GM12878 (cell line): ENCODE measurements around the gene ITPRIP. TPM values are rescaled to one million over a fixed set of nuclear protein-coding genes. Genes with fewer than 3 reads are reported as not detected.
A peak's percentile ranks its signal among the peaks of the same experiment; 100 is the strongest.

Experiments
- CUX1 ChIP-seq: IDR thresholded peaks from 2 replicates; pipeline ENCODE4 v1.6.1; 2012; ENCODE audit warnings: improper control_type of control experiment, low read depth, low read length; ENCODE audit not compliant: insufficient replicate concordance
- GABPA ChIP-seq: IDR thresholded peaks from 2 replicates; pipeline ENCODE4 v1.6.1; 2014; ENCODE audit warnings: antibody characterized with exemption, low read depth, mild to moderate bottlenecking, inconsistent platforms
- HDAC6 ChIP-seq: fragments of 200-600 bp; sonication (generic); IDR thresholded peaks from one replicate; pipeline ENCODE4 v1.8.0; 2017; ENCODE audit warnings: antibody characterized with exemption; ENCODE audit not compliant: unreplicated experiment
- MYC ChIP-seq: IDR thresholded peaks from 2 replicates; pipeline ENCODE4 v1.6.1; 2011; ENCODE audit warnings: mild to moderate bottlenecking, low read length, moderate library complexity, inconsistent platforms; ENCODE audit not compliant: insufficient read depth, insufficient replicate concordance, insufficient read length, severe bottlenecking
- NKRF ChIP-seq: fragments of 450-650 bp; conservative IDR thresholded peaks from 2 replicates; pipeline ENCODE4 v1.6.1; 2017; ENCODE audit warnings: mild to moderate bottlenecking, moderate library complexity
- PAX8 ChIP-seq: fragments of 450-650 bp; IDR thresholded peaks from 2 replicates; pipeline ENCODE4 v1.6.1; 2017; ENCODE audit warnings: mild to moderate bottlenecking, moderate library complexity
- PKNOX1 ChIP-seq: fragments of 450-650 bp; IDR thresholded peaks from 2 replicates; pipeline ENCODE4 v1.6.1; 2016; ENCODE audit warnings: mild to moderate bottlenecking
- POLR2A ChIP-seq: IDR thresholded peaks from 2 replicates; pipeline ENCODE4 v1.6.1; 2011; ENCODE audit warnings: low read depth, mild to moderate bottlenecking, low read length
- RAD51 ChIP-seq: fragments of 450-650 bp; IDR thresholded peaks from 2 replicates; pipeline ENCODE4 v1.6.1; 2016; ENCODE audit warnings: moderate library complexity, mild to moderate bottlenecking, inconsistent platforms
- RB1 ChIP-seq: fragments of 450-650 bp; formaldehyde crosslinking; IDR thresholded peaks from 2 replicates; pipeline ENCODE4 v1.6.1; 2017; ENCODE audit warnings: mild to moderate bottlenecking, borderline replicate concordance
- RELA ChIP-seq: fragments of 450-650 bp; IDR thresholded peaks from 2 replicates; pipeline ENCODE4 v1.8.0; 2014; ENCODE audit warnings: borderline replicate concordance; ENCODE audit not compliant: partially characterized antibody
- ZNF217 ChIP-seq: fragments of 450-650 bp; IDR thresholded peaks from 2 replicates; pipeline ENCODE4 v1.6.1; 2017; ENCODE audit warnings: antibody characterized with exemption, mild to moderate bottlenecking
- polyA plus RNA-seq, 11 experiments: library from polyadenylated mRNA; depleted of rRNA in 4 of 11; unstranded in 6 of 11; stranded (reverse) in 5 of 11; fragments of >200 nt; fragmentation: Nextera tagmentation in 4 of 11; fragmentation: Illumina TruSeq in 1 of 11; extraction: Ambion mirVana in 4 of 11; extraction: Trizol in 1 of 11; gene quantifications; 1 replicate in 1 of 11; 2 replicates in 10 of 11; pipeline versions ENCODE4 v1.2.1 to v1.2.3, GENCODE V29; 2011 to 2016; ENCODE audit warnings: inconsistent platforms in 2 of 11, missing spikeins in 2 of 11, low read depth in 1 of 11
- total RNA-seq, 4 experiments: library from RNA; depleted of rRNA in 3 of 4; stranded (reverse); fragments of >200 nt in 3 of 4; fragmentation: Illumina TruSeq in 1 of 4; extraction: Trizol in 1 of 4; gene quantifications; 2 replicates each; pipeline versions ENCODE4 v1.2.1 to v1.2.3, GENCODE V29; 2013 to 2021
- TF ChIP-seq, protein P1 (sequence below): fragments of 450-650 bp; IDR thresholded peaks from 2 replicates; pipeline ENCODE4 v1.6.1; 2016; ENCODE audit warnings: mild to moderate bottlenecking, moderate library complexity, borderline replicate concordance
- TF ChIP-seq, protein P2 (sequence below): fragments of 450-650 bp; IDR thresholded peaks from 2 replicates; pipeline ENCODE4 v1.6.1; 2017; ENCODE audit warnings: low read depth, mild to moderate bottlenecking, moderate library complexity

ITPRIP gene
- total and polyA plus RNA-seq, 10 of the 15 experiments (the other 5 are each of a cell fraction or from before 2014, with no cell fraction given), result 0.82 to 10.4 (median 5.9) TPM

DNA sequence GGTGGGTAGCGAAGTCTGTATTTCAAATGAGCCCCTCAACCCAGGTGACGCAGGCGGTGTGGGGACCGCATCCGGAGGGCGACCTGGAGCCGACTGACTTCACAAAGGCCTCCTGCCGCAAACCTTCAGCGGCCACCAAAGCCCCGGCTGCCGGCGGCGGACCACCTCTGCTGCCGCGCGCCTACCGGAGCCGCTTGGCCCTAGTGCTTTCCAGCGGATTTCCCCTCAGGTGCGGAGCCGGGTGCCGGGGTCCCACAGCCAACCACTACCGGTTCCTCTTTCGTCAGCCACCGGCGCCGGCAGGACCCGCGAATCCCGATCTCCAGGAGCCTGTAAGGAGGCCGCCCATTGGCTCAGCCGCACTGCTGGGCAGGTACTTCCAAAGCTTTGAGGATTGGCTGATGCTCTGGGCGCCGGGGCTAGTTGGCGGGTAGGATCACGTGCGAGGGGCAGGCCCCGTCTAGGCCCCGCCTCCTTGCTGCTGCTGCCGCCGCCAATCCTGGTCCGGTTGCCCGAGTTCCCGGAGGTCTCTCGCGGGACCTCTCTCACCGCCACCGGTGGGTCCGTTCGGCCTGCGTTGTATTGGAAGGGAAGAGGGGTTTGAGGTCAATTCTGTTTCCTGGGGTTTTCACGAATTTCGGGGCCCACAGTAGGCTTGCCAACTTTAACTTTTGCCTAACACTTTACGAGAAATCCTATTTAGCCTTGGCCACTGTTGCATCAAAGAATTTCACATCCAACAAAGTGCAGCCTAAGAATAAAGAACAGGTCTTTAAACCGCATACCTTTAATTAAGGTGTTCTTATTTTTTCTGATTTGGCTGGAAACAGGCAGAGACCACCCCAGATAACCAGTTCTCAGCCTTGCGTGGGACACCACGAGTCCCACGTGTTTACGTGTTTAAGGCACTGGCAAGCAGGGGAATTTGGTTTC, 69.3 kb downstream of the ITPRIP start, which contains the start of gene GSTO2 (continued):
- TF ChIP-seq, protein P1, sequence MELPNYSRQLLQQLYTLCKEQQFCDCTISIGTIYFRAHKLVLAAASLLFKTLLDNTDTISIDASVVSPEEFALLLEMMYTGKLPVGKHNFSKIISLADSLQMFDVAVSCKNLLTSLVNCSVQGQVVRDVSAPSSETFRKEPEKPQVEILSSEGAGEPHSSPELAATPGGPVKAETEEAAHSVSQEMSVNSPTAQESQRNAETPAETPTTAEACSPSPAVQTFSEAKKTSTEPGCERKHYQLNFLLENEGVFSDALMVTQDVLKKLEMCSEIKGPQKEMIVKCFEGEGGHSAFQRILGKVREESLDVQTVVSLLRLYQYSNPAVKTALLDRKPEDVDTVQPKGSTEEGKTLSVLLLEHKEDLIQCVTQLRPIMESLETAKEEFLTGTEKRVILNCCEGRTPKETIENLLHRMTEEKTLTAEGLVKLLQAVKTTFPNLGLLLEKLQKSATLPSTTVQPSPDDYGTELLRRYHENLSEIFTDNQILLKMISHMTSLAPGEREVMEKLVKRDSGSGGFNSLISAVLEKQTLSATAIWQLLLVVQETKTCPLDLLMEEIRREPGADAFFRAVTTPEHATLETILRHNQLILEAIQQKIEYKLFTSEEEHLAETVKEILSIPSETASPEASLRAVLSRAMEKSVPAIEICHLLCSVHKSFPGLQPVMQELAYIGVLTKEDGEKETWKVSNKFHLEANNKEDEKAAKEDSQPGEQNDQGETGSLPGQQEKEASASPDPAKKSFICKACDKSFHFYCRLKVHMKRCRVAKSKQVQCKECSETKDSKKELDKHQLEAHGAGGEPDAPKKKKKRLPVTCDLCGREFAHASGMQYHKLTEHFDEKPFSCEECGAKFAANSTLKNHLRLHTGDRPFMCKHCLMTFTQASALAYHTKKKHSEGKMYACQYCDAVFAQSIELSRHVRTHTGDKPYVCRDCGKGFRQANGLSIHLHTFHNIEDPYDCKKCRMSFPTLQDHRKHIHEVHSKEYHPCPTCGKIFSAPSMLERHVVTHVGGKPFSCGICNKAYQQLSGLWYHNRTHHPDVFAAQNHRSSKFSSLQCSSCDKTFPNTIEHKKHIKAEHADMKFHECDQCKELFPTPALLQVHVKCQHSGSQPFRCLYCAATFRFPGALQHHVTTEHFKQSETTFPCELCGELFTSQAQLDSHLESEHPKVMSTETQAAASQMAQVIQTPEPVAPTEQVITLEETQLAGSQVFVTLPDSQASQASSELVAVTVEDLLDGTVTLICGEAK, result peak; percentile 90
- TF ChIP-seq PKNOX1 (peak; percentile 87), RELA (peak; percentile 77), MYC (no peak), POLR2A (peak; percentile 92), ZNF217 (no peak), RB1 (peak; percentile 66; the same call in 1 of the 2 replicates), RAD51 (peak; percentile 91), HDAC6 (no peak), NKRF (peak; percentile 94), PAX8 (no peak), GABPA (peak; percentile 91), CUX1 (no peak)
- TF ChIP-seq, protein P2, sequence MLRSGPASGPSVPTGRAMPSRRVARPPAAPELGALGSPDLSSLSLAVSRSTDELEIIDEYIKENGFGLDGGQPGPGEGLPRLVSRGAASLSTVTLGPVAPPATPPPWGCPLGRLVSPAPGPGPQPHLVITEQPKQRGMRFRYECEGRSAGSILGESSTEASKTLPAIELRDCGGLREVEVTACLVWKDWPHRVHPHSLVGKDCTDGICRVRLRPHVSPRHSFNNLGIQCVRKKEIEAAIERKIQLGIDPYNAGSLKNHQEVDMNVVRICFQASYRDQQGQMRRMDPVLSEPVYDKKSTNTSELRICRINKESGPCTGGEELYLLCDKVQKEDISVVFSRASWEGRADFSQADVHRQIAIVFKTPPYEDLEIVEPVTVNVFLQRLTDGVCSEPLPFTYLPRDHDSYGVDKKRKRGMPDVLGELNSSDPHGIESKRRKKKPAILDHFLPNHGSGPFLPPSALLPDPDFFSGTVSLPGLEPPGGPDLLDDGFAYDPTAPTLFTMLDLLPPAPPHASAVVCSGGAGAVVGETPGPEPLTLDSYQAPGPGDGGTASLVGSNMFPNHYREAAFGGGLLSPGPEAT, result peak; percentile 90
- TF ChIP-seq, all 136 proteins: peak for 64
